GM12878 (cell line): ENCODE data around the gene SYN1. TPM values are rescaled to one million over a fixed set of nuclear protein-coding genes. Genes with fewer than 3 reads are reported as not detected.

Source experiments
- ASH2L ChIP-seq: fragments of 300-600, 200-600 bp; sonication (generic); IDR thresholded peaks from 2 replicates; pipeline ENCODE4 v1.6.1; 2017; ENCODE audit warnings: low read depth, mild to moderate bottlenecking, borderline replicate concordance
- BHLHE40 ChIP-seq, 2 experiments: fragments of 450-650 bp in 1 of 2; IDR thresholded peaks; 2 replicates each; pipeline ENCODE4 v1.6.1; 2011 to 2017; ENCODE audit warnings: low read depth in 2 of 2, borderline replicate concordance in 1 of 2, improper control_type of control experiment in 1 of 2, low read length in 1 of 2, mild to moderate bottlenecking in 1 of 2
- CREB1 ChIP-seq: IDR thresholded peaks from 2 replicates; pipeline ENCODE4 v1.6.1; 2012; ENCODE audit warnings: low read depth, mild to moderate bottlenecking, inconsistent platforms
- GABPA ChIP-seq: IDR thresholded peaks from 2 replicates; pipeline ENCODE4 v1.6.1; 2014; ENCODE audit warnings: antibody characterized with exemption, low read depth, mild to moderate bottlenecking, inconsistent platforms
- HDGF ChIP-seq: fragments of 450-650 bp; IDR thresholded peaks from 2 replicates; pipeline ENCODE4 v1.6.1; 2016; ENCODE audit warnings: antibody characterized with exemption
- IRF3 ChIP-seq: fragments of 450-650 bp; IDR thresholded peaks from 2 replicates; pipeline ENCODE4 v1.6.1; 2014; ENCODE audit warnings: mild to moderate bottlenecking
- JUND ChIP-seq: IDR thresholded peaks from 2 replicates; pipeline ENCODE4 v1.6.1; 2012; ENCODE audit warnings: low read depth, mild to moderate bottlenecking, low read length, improper control_type of control experiment, moderate library complexity
- KAT2A ChIP-seq: conservative IDR thresholded peaks from 2 replicates; pipeline ENCODE4 v1.6.1; 2011; ENCODE audit warnings: low read depth, low read length; ENCODE audit not compliant: control insufficient read depth
- PML ChIP-seq: IDR thresholded peaks from 2 replicates; pipeline ENCODE4 v1.6.1; 2012; ENCODE audit warnings: low read length, inconsistent platforms
- RAD21 ChIP-seq: IDR thresholded peaks from 2 replicates; pipeline ENCODE4 v1.6.1; 2011; ENCODE audit warnings: mild to moderate bottlenecking, low read depth, low read length, moderate library complexity; ENCODE audit not compliant: insufficient read depth
- RAD51 ChIP-seq: fragments of 450-650 bp; IDR thresholded peaks from 2 replicates; pipeline ENCODE4 v1.6.1; 2016; ENCODE audit warnings: moderate library complexity, mild to moderate bottlenecking, inconsistent platforms
- SREBF2 ChIP-seq: IDR thresholded peaks from 2 replicates; pipeline ENCODE4 v1.6.1; 2012; ENCODE audit warnings: mild to moderate bottlenecking, low read length
- TAF1 ChIP-seq: IDR thresholded peaks from 2 replicates; pipeline ENCODE4 v1.6.1; 2011; ENCODE audit warnings: mild to moderate bottlenecking, low read depth, low read length, borderline replicate concordance
- TCF3 ChIP-seq: IDR thresholded peaks from 2 replicates; pipeline ENCODE4 v1.6.1; 2012; ENCODE audit warnings: low read depth, mild to moderate bottlenecking, low read length, borderline replicate concordance; ENCODE audit not compliant: insufficient read depth
- USF1 ChIP-seq: IDR thresholded peaks from 2 replicates; pipeline ENCODE4 v1.6.1; 2011; ENCODE audit warnings: borderline replicate concordance, low read depth, mild to moderate bottlenecking, moderate library complexity, mixed read lengths, low read length; ENCODE audit not compliant: insufficient read depth; ENCODE audit errors: extremely low read length
- WRNIP1 ChIP-seq: IDR thresholded peaks from 2 replicates; pipeline ENCODE4 v1.6.1; 2011; ENCODE audit warnings: low read depth, low read length, improper control_type of control experiment, borderline replicate concordance
- polyA plus RNA-seq, 11 experiments: library from polyadenylated mRNA; depleted of rRNA in 4 of 11; unstranded in 6 of 11; stranded (reverse) in 5 of 11; fragments of >200 nt; fragmentation: Nextera tagmentation in 4 of 11; fragmentation: Illumina TruSeq in 1 of 11; extraction: Ambion mirVana in 4 of 11; extraction: Trizol in 1 of 11; gene quantifications; 1 replicate in 1 of 11; 2 replicates in 10 of 11; pipeline versions ENCODE4 v1.2.1 to v1.2.3, GENCODE V29; 2011 to 2016; ENCODE audit warnings: inconsistent platforms in 2 of 11, missing spikeins in 2 of 11, low read depth in 1 of 11
- total RNA-seq, 4 experiments: library from RNA; depleted of rRNA in 3 of 4; stranded (reverse); fragments of >200 nt in 3 of 4; fragmentation: Illumina TruSeq in 1 of 4; extraction: Trizol in 1 of 4; gene quantifications; 2 replicates each; pipeline versions ENCODE4 v1.2.1 to v1.2.3, GENCODE V29; 2013 to 2021
- TF ChIP-seq, protein P1 (sequence below): fragments of 450-650 bp; IDR thresholded peaks from 2 replicates; pipeline ENCODE4 v1.6.1; 2017; ENCODE audit warnings: mild to moderate bottlenecking, moderate library complexity
- TF ChIP-seq, protein P2 (sequence below): fragments of 450-650 bp; formaldehyde crosslinking; IDR thresholded peaks from 2 replicates; pipeline ENCODE4 v1.4.0; 2022; ENCODE audit warnings: mild to moderate bottlenecking, moderate library complexity
- TF ChIP-seq, protein P3 (sequence below): IDR thresholded peaks from 2 replicates; pipeline ENCODE4 v1.6.1; 2012; ENCODE audit warnings: low read depth, low read length, improper control_type of control experiment

Gene SYN1
- total and polyA plus RNA-seq, 10 of the 15 experiments (the other 5 are each of a cell fraction or from before 2014, with no cell fraction given), result 0.09 to 0.57 (median 0.16) TPM; not detected in 3

- TF ChIP-seq, protein P1, sequence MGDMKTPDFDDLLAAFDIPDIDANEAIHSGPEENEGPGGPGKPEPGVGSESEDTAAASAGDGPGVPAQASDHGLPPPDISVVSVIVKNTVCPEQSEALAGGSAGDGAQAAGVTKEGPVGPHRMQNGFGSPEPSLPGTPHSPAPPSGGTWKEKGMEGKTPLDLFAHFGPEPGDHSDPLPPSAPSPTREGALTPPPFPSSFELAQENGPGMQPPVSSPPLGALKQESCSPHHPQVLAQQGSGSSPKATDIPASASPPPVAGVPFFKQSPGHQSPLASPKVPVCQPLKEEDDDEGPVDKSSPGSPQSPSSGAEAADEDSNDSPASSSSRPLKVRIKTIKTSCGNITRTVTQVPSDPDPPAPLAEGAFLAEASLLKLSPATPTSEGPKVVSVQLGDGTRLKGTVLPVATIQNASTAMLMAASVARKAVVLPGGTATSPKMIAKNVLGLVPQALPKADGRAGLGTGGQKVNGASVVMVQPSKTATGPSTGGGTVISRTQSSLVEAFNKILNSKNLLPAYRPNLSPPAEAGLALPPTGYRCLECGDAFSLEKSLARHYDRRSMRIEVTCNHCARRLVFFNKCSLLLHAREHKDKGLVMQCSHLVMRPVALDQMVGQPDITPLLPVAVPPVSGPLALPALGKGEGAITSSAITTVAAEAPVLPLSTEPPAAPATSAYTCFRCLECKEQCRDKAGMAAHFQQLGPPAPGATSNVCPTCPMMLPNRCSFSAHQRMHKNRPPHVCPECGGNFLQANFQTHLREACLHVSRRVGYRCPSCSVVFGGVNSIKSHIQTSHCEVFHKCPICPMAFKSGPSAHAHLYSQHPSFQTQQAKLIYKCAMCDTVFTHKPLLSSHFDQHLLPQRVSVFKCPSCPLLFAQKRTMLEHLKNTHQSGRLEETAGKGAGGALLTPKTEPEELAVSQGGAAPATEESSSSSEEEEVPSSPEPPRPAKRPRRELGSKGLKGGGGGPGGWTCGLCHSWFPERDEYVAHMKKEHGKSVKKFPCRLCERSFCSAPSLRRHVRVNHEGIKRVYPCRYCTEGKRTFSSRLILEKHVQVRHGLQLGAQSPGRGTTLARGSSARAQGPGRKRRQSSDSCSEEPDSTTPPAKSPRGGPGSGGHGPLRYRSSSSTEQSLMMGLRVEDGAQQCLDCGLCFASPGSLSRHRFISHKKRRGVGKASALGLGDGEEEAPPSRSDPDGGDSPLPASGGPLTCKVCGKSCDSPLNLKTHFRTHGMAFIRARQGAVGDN, result no peak
- no peak for TF ChIP-seq HDGF
- TF ChIP-seq, protein P2, sequence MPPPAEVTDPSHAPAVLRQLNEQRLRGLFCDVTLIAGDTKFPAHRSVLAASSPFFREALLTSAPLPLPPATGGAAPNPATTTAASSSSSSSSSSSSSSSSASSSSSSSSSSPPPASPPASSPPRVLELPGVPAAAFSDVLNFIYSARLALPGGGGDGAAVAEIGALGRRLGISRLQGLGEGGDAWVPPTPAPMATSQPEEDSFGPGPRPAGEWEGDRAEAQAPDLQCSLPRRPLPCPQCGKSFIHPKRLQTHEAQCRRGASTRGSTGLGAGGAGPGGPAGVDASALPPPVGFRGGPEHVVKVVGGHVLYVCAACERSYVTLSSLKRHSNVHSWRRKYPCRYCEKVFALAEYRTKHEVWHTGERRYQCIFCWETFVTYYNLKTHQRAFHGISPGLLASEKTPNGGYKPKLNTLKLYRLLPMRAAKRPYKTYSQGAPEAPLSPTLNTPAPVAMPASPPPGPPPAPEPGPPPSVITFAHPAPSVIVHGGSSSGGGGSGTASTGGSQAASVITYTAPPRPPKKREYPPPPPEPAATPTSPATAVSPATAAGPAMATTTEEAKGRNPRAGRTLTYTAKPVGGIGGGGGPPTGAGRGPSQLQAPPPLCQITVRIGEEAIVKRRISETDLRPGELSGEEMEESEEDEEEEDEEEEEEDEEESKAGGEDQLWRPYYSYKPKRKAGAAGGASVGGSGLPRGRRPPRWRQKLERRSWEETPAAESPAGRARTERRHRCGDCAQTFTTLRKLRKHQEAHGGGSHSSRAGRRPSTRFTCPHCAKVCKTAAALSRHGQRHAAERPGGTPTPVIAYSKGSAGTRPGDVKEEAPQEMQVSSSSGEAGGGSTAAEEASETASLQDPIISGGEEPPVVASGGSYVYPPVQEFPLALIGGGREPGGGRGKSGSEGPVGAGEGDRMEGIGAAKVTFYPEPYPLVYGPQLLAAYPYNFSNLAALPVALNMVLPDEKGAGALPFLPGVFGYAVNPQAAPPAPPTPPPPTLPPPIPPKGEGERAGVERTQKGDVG (CRISPR knock-in tag), result no peak
- TF ChIP-seq RAD51, result no peak
- TF ChIP-seq WRNIP1, result no peak
- TF ChIP-seq ASH2L, result no peak
- no peak for TF ChIP-seq PML
- no peak for TF ChIP-seq TCF3
- TF ChIP-seq, protein P3, sequence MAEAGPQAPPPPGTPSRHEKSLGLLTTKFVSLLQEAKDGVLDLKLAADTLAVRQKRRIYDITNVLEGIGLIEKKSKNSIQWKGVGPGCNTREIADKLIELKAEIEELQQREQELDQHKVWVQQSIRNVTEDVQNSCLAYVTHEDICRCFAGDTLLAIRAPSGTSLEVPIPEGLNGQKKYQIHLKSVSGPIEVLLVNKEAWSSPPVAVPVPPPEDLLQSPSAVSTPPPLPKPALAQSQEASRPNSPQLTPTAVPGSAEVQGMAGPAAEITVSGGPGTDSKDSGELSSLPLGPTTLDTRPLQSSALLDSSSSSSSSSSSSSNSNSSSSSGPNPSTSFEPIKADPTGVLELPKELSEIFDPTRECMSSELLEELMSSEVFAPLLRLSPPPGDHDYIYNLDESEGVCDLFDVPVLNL, result no peak
- no peak for TF ChIP-seq USF1
- no peak for TF ChIP-seq KAT2A
- no peak for TF ChIP-seq RAD21
- TF ChIP-seq IRF3, result no peak
- TF ChIP-seq JUND, result no peak
- TF ChIP-seq TAF1, result no peak
- TF ChIP-seq SREBF2, result no peak
- TF ChIP-seq GABPA, result no peak
- 0 out of 2 replicates have a peak, but pooled peaks have one; percentile 0 for TF ChIP-seq CREB1
- no peak for TF ChIP-seq BHLHE40 (IDR thresholded peaks at IDR 0.05; ENCODE audit: borderline replicate concordance in 1 of 2, low read depth in 2 of 2, low read length in 1 of 2)
Measured at GRCh38 chrX:47651043-47651905, 31.6 kb upstream of the SYN1 start (continued).
